ENCODE results near the gene INSIG1.

The INSIG1 gene

DNA sequence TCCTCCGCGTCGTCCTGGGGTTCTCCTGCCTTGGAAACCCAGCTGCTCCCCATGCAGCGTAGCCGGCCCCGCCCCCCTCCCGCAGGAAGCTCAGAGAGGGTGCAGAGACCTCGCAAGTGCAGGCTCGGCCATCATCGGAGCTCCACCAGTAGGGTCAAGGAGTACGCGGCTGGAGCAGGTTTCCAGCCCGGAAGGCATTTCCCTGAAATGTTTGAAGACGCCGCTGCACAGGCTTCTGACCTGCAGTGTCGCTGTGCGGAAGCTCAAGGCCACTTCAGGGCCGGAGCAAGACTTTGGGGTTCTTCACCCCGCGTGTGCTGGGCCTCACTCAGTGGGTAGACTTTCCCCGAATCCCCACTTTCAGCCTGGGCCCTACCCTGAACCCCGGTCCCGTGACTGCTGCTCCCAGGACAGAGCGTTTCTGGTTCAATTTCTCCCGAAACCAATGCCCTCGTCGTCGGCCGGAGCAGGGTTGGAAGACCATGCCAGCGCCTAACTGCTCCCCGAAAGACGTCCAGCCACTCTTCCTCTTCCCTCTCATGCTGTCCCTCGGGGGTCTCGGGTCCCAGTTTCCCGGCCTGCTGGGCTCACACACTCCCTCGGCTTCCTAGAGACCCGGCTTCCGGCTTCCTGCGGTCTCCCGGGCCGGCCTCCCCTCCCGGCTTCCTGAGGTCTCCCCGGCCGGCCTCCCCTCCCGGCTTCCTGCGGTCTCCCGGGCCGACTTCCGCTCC, 52.1 kb downstream of the INSIG1 start:
- DNase-seq (ENCODE audit: low read depth, low spot score): no peak

DNA sequence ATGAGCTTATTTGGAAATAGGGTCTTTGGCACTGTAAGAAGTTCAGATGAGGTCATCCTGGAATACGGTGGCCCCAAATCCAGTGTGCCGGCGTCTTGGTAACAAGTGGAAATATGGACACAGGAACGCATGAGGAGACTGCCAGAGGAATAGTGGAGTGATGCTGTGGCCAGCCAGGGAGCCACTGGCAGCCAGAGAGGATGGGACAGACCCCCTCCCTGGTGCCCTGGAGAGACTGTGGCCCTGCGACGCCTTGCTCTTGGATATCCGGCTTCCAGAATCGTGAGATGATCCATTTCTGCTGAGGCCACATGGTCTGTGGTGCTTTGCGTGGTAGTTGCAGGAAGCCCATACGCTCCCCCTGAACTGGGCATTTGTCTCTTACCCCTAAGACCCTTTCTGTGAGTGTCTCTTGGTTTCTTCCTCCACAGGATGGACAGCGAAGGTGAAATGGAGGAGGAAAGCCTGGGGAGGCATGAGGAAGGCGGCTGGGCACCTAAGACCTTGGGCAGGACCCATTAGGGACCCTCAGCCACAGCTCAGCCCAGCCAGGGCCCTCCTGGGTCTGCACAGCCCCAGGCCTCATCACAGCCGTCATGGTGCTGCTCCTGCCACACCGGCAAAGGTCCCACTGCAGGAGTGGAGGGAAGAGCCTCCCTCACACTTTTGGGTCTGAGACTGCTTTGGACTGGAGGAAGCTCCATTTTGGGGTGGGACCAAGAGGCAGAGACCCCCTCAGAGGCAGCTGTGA, 53.6 kb downstream of the INSIG1 start:
- no peak for DNase-seq (ENCODE audit: low read depth, low spot score)

DNA sequence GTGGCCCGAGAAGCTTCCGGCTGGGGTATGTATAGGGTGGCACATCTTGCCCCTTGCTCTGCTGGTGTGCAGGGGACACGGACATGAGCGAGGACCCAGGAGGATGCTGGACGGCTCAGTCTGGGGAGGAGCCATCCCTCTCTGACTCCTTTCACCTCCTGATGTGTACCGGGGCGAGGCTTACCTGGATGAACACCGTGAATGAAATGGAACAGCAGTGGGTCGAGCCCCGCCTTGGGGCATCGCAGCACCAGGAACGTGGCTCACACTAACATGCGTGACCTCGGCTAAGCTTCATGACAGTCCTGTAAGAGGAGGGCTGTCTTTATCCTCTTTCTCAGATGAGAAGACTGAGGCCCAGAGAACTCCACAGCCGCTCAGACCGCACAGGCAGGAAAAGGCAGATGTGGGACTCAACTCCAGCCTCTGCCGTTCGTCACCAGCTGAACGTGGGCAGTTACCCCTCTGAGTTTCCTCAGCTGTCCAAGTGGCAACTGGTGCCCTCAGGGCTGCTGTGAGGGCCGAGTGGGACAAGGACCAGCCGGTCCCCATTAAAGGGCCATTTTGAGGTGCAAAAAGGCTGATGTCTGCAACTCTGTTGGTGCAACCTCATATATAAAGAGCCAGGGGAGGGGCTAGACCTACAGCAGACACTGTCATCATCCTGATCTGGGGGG, 54.5 kb downstream of the INSIG1 start:
- DNase-seq (ENCODE audit: low read depth, low spot score): no peak

DNA sequence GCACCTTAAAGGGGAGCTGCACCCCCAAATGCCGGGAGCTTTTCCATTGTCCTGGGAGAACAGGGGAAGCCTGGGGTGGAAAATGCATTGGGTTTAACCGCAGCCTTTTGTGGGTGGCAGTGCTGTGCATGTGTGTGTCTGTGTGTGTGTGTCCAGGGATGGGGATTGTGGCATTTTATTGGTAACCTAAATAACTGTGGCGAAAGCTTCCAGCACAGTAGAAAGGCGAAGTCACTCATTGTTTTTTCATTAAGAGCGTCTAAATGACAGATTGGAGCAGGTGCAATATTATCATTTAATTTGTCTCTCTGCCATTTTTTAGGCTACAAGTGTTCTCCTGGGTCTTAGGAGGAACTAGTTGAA, 55.1 kb downstream of the INSIG1 start:
- no peak for DNase-seq (ENCODE audit: low read depth, low spot score)

DNA sequence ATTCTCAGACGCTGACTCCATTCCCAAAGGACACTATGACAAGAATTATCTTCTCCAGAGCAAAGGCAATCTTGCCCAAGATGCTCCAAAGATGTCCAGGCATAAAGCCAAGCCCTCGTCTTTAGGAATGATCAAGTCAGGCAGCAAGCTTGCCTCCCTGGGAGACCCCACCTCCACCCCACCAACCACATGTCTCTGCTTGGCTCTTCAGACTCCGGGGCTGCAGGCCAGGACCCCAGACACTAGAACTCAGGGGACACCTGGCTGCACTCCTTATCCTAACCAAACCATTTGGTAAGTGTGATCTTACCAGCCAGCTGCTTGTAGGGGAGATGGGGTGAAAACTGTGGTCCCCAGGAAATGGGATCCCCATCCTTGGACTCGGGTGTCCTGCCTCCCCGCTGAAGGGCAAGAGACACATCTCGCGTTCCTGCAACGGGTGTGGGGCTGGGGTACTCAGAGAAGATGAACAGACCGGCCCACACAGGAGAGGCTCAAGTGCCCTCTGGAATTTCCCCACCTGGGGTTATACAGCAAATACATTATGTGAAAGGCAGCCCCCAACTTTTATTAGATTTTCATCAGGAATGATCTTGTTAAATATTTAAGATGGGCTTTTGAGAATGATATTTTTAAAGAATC, 55.7 kb downstream of the INSIG1 start:
- DNase-seq (ENCODE audit: low read depth, low spot score): no peak

DNA sequence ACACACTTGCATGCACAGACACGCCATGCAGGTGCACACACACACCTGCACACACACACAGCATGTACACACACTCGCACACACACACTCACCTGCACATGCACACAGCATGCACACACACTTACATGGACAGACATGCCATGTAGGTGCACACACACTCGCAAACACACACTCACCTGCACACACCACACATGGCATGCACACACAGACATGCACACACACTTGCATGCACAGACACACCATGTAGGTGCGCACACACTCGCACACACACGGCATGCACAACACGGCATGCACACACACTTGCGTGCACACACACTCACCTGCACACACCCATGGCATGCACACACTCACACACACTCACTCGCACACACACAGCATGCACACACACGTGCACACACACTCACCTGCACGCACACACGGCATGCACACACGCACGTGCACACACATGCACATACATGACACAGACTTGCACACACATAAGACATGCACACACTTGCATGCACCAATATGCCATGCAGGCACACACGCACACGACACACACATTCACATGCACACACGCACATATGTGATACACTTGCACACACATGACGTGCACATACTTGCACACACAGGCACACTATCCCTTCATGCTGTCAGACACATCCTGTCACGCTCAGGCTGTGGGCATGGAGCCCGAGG, 56.8 kb downstream of the INSIG1 start:
- DNase-seq (ENCODE audit: low read depth, low spot score): no peak

DNA sequence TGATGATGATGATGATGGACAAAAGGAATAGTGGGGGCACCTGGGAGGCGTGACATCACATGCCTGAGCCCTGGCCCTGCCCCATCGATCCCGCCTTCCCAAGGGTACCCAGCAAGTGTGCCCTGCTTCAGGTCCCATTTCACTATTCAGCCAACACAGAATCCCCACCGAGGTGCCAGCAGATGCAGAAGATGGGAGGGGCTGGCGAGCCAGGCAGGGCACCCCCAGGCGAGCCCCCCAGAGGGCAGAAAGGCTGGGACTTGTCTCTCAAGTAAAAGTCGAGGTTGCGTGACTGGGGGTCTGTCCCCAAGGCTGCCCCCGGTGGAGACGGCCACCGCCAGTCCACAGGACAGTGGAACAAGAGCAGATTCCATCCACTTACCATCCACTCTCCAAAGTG, 57.5 kb downstream of the INSIG1 start:
- no peak for DNase-seq (ENCODE audit: low read depth, low spot score)

DNA sequence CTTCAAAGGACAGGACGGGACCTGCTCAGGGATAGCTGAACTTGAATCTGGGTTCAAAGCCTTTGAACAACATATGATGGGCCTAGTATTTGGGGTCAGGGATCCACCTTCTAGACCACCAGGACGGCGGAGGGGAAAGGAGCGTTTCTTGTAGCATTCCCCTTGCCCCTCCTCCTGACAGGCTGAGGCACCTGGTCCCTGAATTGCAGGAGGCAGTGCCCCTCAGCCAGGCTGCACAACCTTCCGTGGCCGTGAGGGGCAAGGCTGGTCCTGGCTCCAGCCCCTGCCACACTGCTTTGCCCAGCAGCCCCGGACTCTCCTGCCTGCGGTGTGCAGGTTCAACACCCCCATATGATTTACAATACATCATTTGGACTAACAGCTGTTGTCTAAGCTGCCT, 58.1 kb downstream of the INSIG1 start:
- DNase-seq (ENCODE audit: low read depth, low spot score): no peak

DNA sequence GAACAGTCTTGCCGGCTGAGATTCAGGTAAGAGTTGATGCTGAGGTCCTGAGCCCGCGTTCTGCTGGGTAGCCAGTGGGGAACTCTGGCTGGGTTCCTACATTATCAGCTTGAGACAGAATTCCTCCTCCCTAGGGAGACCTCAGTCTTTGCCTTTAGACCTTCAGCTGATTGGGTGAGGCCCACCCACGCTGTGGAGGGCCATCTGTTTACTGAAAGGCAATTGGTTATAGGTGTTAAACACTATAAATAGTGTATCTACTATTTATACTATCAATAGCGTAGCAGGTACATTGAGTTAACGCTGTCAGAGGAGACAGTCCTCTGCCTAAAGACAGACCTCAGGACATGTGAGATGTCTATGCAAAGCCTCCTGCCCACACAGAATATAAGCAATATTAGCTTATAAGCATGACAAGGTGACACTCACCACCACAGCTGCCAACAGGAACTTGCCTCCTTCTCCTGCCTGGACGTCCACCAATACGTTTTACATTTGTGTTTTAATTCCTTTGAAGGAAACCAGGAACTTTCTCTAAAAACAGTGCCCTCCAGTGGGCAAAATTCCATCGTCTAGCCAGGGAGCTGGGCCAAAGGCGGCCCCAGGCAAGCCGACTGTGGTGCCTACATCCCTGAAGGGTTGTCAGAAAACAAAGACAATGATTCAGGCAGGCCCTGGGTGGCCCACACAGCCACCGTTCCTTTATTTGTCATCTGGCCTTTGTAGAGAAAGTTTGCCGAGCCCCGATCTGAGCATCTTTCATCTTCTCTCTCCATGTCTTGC, 58.8 kb downstream of the INSIG1 start:
- no peak for DNase-seq (ENCODE audit: low read depth, low spot score)

DNA sequence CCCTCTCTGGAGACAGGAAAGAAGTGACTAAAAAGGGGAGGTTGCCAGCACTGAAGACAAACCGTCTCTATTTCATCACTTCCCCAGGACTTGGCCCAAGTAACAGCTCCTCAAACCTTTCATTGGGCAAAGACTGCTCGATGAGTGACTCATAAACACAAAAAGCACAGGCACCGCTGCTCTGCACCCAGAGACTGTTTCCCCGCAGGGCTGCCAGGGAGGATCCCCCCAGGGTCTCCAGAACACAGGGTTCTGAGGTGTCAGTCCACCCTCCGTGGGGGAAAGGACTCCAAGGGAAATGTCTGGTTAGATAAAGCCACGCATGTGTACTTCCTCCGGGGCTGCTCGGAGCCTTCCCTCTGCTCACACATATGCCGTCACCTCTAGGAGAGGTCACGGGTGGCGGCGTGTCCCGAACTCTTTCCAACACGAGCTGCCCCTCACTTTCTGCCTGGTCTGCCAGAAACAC, 59.9 kb downstream of the INSIG1 start:
- DNase-seq (ENCODE audit: low read depth, low spot score): no peak

DNA sequence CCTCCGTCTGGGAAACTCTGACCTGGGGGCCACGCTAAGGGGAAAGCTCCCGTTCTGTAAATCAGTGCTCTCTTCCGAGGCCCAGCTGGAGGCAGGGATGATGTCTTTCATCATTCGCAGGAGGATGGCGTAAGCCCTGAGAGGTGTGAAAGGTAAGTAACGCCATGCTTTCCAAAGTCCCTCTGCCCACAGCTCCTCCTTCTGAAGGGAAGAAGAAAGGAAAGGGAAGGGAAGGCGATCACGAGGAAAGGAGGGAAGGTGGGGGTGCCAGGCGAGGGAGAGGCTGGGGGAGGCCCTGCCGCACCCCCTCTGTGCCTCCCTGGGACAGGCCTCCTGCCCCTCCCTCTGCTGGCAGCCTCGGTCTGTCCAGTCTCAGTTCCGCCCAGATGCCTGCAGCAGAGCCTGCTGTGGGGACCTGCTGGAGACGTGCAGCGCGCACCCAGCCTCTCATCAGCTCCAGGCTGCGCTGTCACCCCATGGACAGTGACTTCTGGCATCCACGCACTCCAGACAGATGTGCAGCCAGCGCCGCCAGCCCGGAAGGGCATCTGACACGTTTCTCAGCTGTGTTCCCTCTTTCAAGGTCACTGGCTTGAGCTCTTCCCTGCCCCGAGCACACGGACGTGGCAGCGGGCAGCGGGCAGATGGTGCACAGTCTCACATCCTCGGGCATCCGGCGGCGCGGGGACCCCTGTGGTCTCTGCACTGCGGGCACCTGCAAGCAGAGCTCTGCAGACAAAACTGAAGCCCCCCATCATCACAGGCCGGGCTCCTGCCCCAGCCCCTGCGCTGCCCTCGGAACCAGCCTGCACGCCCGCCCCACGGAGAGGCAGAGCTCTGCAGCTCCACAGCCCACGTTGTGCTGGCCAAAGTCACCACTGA, 60.6 kb downstream of the INSIG1 start:
- no peak for DNase-seq (ENCODE audit: low read depth, low spot score)

DNA sequence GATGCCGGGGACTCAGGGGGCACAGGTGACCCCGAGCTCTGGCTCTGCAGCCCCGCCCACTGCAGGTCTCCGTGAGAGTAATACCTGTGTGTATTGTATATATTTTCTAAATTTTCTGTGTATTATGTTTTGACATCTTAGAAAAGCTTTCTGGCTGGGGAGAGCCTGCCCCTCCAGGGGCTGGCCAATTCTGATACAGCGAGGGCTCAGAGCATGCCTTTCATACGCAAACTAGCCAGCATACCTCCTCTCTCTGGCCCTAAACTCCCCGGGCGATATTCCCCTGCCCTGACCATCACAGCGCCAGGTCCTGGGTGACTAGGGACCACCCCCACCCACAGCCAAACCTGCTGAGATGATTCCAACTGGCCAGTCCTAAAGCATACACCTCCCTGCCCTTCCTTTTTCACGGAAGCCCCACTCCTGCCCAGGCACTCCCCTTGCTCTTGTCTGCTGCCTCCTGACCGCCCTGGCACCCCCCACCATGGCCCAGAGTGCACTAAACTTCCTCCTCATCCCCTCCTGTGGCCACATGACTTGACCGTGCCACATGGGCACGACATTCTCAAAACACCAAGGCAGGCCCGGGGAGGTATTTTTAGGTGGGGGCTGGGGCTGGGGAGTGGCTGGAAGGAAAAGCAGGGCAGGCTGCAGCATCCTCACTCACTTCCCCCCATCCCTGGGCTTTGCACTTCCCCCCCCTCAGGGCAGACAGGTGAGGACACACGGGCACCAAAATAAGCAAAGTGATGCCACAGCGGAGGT, 61.5 kb downstream of the INSIG1 start:
- no peak for DNase-seq (ENCODE audit: low read depth, low spot score)
